Stimulated activated CD8-positive, alpha-beta memory T cell treated with anti-CD3 and anti-CD28 coated beads, Interleukin-15, amount 100 ng/mL, for 1 hour (primary cell): ENCODE data around the gene MYL6B.
A peak's percentile ranks its signal among the peaks of the same experiment; 100 is the strongest.
"Not testable (repeated sequence)": the region's sequence is repeated elsewhere in the genome, so short reads cannot be mapped to it uniquely, and the experiment has no call there.

Experiments
- DNase-seq: peaks from one replicate; pipeline ENCODE4 v3.0.0-alpha.2; 2020; ENCODE audit warnings: low read depth

MYL6B gene

GRCh38 chr12:56152132-56152755 is at the start of gene MYL6B:
Gene MYL6B, plus strand, starts transcription at chr12:56152587. Its CDS starts 1,332 bp downstream, at chr12:56153919.
- DNase-seq: peak; percentile 83

DNA sequence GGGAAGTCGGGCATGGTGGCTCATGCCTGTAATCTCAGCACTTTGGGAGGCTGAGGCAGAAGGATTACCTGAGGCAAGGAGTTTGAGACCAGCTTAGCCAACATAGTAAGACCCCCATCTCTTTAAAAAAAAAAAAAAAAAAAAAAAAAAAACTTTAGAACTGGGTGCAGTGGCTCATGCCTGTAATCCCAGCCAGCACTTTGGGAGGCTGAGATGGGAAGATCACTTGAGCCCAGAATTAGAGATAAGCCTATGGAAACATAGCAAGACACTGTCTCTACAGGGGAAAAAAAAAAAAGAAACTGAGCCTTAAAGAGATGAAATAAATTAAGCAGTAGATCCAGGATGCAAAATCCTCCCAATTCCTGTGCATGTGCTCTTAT is 49.7 kb upstream of the MYL6B start:
- DNase-seq: no peak

GRCh38 chr12:56103066-56103711 is 49.2 kb upstream of the MYL6B start:
- no peak for DNase-seq

- no peak for DNase-seq
Observed at GRCh38 chr12:56103823-56104108, 48.6 kb upstream of the MYL6B start.

DNA sequence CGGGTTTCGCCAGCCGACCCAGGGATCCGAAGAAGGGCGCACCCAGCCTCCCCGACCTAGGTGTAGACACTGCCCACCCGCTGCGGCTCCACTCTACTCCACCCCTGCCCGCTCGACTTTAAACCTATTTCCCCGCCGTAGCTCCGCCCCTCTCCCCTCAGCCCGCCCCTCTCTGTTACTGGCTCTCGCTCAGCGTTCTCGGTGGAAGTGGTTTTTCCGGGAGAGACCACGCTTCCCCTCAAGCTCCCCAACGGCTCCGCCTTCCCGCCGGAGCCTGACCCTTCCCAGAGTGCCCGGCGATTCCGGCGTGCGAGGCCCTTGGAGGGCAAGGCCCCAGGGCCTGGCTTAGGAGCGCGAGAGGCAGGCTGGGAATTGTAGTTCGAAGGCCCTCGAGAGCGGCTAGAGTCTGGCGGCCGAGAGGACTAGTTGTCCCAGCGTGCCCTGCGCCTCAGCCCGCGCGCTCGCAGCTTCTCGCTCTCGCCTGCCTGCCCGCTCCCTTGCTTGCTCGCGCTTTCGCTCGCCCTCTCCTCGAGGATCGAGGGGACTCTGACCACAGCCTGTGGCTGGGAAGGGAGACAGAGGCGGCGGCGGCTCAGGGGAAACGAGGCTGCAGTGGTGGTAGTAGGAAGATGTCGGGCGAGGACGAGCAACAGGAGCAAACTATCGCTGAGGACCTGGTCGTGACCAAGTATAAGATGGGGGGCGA is 48.1 kb upstream of the MYL6B start, which contains the start of gene PA2G4:
PA2G4 (plus strand) TSS at position 451 of the 706 bp plus-strand sequence; CDS start at position 630, 179 bp downstream.
- DNase-seq: peak; percentile 97

DNA sequence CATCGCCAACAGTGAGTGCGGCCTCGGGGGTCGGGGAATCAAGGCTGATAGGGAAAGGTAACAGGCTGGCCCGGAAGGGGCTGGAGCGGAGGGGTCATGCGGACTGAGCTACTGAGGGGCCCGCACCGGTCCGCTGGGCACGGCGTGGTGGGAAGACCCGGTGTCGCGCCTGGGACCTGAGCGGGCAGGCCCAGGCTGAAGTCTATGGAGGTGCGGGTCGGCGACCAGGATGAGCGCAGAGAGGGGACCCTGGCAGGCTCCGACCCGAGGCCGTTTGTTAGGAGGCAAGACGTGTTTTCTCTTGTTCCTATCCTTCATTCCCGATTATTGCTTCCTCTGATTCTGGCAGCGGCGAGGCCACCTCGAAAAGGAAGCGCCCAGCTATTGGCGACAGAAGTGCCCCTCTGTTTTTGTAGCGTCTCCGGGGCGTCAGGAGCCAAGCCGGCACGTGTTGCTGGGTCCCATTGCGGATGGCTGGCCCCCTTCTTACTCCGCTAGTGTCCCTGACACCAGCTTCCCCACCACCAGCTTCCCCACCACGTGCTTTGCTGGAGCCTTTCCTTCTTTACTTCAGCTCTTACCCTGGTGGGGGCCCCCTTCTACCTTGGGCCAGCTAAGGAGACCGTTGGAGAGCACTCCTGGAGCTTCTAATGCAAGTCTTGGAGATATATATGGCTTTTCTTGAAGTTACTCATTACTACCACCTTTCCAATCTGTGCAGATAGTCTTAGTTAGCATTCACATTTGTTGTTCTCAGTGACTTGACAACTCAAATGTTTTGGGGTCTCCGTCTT is 47.4 kb upstream of the MYL6B start:
- no peak for DNase-seq

DNA sequence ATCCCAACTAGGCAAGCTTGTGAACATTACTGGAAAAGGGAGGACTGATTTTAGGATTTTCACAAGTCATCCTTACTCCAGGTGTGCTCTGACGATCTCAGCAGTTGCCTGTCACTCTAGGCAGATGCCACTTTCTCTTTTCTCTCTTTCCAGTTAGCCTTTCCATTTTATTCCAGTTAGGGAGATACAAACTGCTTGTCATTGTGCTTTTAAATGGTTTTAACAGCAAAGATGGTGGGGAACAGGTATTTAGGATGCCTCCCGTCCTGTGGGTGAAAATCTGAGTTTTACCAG is 46.8 kb upstream of the MYL6B start:
- no peak for DNase-seq

GRCh38 chr12:56107242-56107641 is 45.1 kb upstream of the MYL6B start:
- no peak for DNase-seq

- DNase-seq: no peak
Observed at GRCh38 chr12:56110571-56110970, 41.8 kb upstream of the MYL6B start.

DNA sequence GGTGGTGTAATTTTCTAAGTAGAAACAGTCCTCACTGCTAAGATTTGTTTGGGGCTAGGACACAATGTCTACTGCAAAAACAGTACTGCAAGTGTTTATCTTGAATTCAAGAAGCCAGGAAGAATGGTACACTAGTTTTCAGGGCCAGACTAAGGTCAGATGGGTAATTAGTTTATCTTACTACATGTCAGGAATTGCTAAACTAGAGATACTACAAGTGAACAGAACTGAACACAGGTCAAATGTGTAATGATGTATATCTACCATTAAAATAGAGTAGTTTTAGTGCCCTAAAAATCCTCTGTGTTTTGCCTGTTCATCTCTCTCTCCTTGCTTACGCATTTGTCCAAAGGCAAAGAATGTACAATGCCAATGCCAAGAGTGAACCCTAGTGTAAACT is 38.3 kb upstream of the MYL6B start:
- no peak for DNase-seq

DNA sequence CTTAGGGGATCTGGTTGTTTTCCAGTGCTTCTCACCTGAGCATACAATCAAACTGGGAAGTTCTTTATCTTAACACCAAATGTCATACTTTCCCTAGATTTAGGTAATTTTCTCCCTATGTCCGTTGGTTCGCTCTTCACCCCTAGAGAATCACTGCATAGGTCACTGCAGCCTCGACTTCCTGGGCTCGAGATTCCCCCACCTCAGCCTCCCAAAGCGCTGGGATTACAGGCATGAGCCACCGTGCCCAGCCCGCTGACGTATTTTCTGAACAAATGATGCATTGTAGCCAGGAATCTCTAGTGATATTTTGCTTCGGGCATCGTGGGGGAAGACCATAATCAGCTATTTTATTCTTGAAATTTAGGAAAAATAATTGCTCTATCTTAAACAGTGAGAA is 37.1 kb upstream of the MYL6B start:
- no peak for DNase-seq

DNA sequence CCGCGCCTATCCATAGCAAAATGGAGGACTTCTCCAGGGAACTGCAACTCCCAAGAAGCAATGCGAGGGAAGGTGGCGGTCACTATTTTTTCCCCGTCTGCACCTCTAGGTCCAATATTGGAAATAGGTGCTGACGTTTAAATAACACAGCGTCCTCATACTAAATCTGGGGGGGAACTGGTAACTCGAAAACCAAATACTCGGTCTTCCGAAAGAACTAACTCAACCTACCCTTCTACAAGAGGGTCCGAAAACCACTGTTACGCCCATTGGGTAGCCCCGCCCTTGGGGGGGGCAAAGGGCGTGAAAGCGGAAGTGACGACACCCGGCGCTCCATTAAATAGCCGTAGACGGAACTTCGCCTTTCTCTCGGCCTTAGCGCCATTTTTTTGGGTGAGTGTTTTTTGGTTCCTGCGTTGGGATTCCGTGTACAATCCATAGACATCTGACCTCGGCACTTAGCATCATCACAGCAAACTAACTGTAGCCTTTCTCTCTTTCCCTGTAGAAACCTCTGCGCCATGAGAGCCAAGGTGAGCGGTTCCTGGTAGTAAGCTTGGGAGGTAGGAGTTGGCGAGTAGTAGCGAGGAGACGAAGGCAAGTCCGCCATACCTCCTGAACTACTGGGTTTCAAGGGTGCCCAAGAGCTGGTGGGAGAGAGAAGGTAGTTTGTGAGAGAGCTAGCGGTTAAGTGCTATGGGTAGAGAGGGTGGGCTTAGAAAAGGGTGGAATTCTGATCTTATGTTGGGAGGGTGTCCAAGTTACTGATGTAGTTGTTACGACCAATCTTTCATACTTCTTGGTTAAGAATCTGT is 35.9 kb upstream of the MYL6B start, which contains the start of gene RPL41:
RPL41 (plus strand) TSS at position 367 of the 815 bp plus-strand sequence.
- DNase-seq: peak; percentile 94

GRCh38 chr12:56117082-56117706 is 35.2 kb upstream of the MYL6B start:
- not testable (repeated sequence) for DNase-seq

- peak; percentile 95 for DNase-seq
Observed at GRCh38 chr12:56117778-56118687, 34.4 kb upstream of the MYL6B start, which contains the start of gene ZC3H10. Gene ZC3H10, plus strand, starts transcription at chr12:56118266. Its CDS starts 2,297 bp downstream, at chr12:56120563.

- no peak for DNase-seq
Observed at GRCh38 chr12:56118688-56119357, 33.6 kb upstream of the MYL6B start.

GRCh38 chr12:56119361-56119796 is 33.0 kb upstream of the MYL6B start:
- DNase-seq: no peak

DNA sequence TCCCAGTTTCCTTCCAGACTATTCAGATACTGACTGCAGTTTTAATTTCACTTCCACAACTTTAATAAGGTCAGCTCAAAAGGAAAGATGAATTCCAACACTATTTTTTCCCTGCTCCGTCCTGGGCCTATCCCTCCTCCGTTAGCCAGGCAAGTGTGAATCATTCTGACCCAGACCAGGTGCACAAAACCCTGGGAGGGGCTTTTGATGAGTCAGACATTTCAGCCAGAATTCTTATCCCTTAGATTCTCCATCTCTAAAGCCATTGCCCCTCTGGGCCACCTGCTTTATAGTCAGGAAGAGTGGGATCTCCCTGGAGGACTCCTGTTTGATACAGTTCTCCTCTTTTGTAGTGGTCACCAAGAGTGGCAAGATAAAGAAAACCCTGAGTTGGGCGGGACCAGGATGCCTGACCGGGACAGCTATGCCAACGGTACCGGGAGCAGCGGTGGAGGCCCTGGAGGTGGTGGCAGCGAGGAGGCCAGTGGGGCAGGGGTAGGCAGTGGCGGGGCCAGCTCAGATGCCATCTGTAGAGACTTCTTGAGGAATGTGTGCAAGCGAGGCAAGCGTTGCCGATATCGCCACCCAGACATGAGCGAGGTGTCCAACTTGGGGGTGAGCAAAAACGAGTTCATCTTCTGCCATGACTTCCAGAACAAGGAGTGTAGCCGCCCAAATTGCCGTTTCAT is 32.1 kb upstream of the MYL6B start:
- no peak for DNase-seq

- DNase-seq: no peak
Observed at GRCh38 chr12:56121204-56121870, 31.1 kb upstream of the MYL6B start.
